Type B pancreatic cell (in vitro differentiated cells): ENCODE data around the gene PNMA6E. TPM values are rescaled to one million over a fixed set of nuclear protein-coding genes. Genes with fewer than 3 reads are reported as not detected.

ENCODE experiments used
- DNase-seq: peaks from one replicate; pipeline ENCODE4 v3.0.0; 2021; ENCODE audit warnings: mixed read lengths; ENCODE audit not compliant: unreplicated experiment; ENCODE audit errors: extremely low spot score
- H3K27ac Mint-ChIP-seq: 2 replicates; pipeline ENCODE4 v1.8.0; 2021; ENCODE audit warnings: mild to moderate bottlenecking, mixed read lengths
- H3K27me3 Mint-ChIP-seq: 2 replicates; pipeline ENCODE4 v1.8.0; 2021; ENCODE audit warnings: mixed read lengths
- H3K36me3 Mint-ChIP-seq: 2 replicates; pipeline ENCODE4 v1.8.0; 2021; ENCODE audit warnings: mixed read lengths
- H3K4me1 Mint-ChIP-seq: one replicate; pipeline ENCODE4 v1.8.0; 2021; ENCODE audit warnings: mixed read lengths; ENCODE audit not compliant: unreplicated experiment
- H3K4me3 Mint-ChIP-seq: 2 replicates; pipeline ENCODE4 v1.8.0; 2021; ENCODE audit warnings: mild to moderate bottlenecking, mixed read lengths
- H3K9me3 Mint-ChIP-seq: 2 replicates; pipeline ENCODE4 v1.8.0; 2021; ENCODE audit warnings: mixed read lengths
- total RNA-seq: library from RNA; stranded (reverse); gene quantifications from 2 replicates; pipeline ENCODE4 v1.2.1, GENCODE V29; 2021; ENCODE audit warnings: low replicate concordance
- TF ChIP-seq, protein P1 (sequence below): fragments of 200-600 bp; sonication (generic); conservative IDR thresholded peaks from 2 replicates; pipeline ENCODE4 v1.5.0; 2021; ENCODE audit warnings: antibody characterized with exemption, mild to moderate bottlenecking

PNMA6E gene
- total RNA-seq, 1 donor from 2014 or later, result not detected

DNA sequence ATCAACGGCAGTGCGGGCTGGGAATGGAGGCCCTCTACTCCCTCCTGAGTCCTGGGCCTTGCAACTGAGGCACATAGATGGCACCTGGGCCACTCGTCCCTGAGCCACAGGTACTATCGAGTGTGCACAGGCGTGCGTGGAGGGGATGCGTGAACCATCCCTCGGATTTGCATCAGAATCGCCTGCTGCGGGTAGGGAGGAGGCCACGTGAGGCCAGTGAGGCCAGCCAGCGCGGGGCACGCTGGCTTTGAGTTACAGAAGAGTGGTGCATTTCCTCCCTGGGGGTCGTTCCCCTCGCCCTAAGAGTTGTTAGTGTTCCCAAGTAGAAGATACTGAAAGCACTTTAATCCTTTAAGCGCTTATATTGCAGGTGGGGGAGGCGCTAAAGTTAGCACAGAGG is 20.7 kb upstream of the PNMA6E start:
- no peaks in the 10 kb centered on the region for H3K27me3 Mint-ChIP-seq
- H3K36me3 Mint-ChIP-seq, result no peaks in the 10 kb centered on the region
- TF ChIP-seq, protein P1, sequence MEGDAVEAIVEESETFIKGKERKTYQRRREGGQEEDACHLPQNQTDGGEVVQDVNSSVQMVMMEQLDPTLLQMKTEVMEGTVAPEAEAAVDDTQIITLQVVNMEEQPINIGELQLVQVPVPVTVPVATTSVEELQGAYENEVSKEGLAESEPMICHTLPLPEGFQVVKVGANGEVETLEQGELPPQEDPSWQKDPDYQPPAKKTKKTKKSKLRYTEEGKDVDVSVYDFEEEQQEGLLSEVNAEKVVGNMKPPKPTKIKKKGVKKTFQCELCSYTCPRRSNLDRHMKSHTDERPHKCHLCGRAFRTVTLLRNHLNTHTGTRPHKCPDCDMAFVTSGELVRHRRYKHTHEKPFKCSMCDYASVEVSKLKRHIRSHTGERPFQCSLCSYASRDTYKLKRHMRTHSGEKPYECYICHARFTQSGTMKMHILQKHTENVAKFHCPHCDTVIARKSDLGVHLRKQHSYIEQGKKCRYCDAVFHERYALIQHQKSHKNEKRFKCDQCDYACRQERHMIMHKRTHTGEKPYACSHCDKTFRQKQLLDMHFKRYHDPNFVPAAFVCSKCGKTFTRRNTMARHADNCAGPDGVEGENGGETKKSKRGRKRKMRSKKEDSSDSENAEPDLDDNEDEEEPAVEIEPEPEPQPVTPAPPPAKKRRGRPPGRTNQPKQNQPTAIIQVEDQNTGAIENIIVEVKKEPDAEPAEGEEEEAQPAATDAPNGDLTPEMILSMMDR, result no peak
- H3K27ac Mint-ChIP-seq, result no peak overlapping the region
- no peak overlapping the region for H3K4me3 Mint-ChIP-seq
- H3K4me1 Mint-ChIP-seq, result no peaks in the 10 kb centered on the region
- no peaks in the 10 kb centered on the region for H3K9me3 Mint-ChIP-seq
- no peak for DNase-seq

GRCh38 chrX:153420851-153421599 is 19.9 kb upstream of the PNMA6E start:
- no peak overlapping the region for H3K4me3 Mint-ChIP-seq
- H3K27ac Mint-ChIP-seq, result no peak overlapping the region
- no peak for DNase-seq
- no peaks in the 10 kb centered on the region for H3K27me3 Mint-ChIP-seq
- no peaks in the 10 kb centered on the region for H3K36me3 Mint-ChIP-seq
- TF ChIP-seq, protein P1, result no peak
- H3K9me3 Mint-ChIP-seq, result no peaks in the 10 kb centered on the region
- no peaks in the 10 kb centered on the region for H3K4me1 Mint-ChIP-seq

DNA sequence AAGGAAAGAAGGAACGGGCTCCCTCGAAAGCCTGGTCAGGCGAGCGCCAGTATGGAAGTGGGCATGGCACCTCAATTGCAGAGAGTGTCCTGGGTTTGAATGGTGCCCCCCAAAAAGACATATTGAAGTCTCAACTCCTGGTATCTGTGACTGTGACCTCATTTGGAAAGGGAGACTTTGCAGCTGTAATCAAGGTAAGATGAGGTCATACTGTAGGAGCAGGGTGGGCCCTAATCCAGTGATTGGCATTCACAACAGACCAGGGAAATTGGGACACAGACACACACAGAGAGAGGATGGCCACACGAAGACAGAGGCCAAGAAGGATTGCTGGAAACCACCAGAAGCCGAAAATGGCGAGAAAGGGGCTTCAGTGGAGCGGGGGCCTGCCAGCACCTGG is 16.5 kb upstream of the PNMA6E start:
- Mint-ChIP-seq H3K4me3 (no peak overlapping the region), H3K9me3 (no peaks in the 10 kb centered on the region), H3K36me3 (no peaks in the 10 kb centered on the region), H3K4me1 (no peaks in the 10 kb centered on the region), H3K27ac (no peak overlapping the region), H3K27me3 (peaks cover 5% of the 10 kb centered on the region)
- TF ChIP-seq, protein P1, result no peak
- no peak for DNase-seq

DNA sequence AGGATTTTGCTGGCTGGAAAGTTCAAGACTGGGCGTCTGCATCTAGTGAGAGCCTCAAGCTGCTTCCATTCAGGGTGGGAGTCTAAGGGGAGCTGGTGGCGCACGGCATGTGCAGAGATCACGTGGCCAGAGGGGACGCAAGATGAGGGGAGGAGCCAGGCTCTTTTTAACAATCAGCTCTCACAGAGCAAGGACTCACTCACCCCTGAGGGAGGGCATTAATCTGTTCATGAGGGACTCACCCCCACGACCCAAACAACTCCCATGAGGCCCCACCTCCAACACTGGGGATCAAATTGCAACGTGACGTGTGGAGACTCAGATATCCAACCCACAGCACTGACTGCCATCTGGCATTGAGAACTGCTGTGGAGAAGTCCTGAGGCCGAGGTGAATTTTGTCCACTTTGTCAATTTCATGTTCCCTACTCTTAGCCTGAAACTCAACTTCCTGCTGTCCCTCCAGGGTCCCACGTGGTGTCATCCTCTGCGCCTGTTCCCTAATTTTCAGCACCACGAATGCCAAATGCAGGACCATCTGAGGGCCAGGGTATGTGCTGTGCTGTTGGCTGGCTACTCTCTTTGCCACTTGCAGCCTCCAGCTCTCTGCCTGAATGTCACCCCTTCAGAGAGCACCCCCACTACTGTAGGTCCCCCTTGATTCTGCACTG is 15.8 kb upstream of the PNMA6E start:
- no peak overlapping the region for H3K4me3 Mint-ChIP-seq

GRCh38 chrX:153414856-153415510 is 13.8 kb upstream of the PNMA6E start:
- Mint-ChIP-seq H3K27ac (no peak overlapping the region), H3K4me3 (no peak overlapping the region), H3K9me3 (no peaks in the 10 kb centered on the region), H3K27me3 (peaks cover 17% of the 10 kb centered on the region), H3K36me3 (no peaks in the 10 kb centered on the region), H3K4me1 (no peaks in the 10 kb centered on the region)
- TF ChIP-seq, protein P1, result no peak
- DNase-seq, result no peak

More for the DNA sequence above, 15.8 kb upstream of the PNMA6E start:
- no peaks in the 10 kb centered on the region for H3K4me1 Mint-ChIP-seq
- no peaks in the 10 kb centered on the region for H3K36me3 Mint-ChIP-seq
- H3K27ac Mint-ChIP-seq, result no peak overlapping the region
- H3K27me3 Mint-ChIP-seq, result peaks cover 11% of the 10 kb centered on the region
- DNase-seq, result no peak
- H3K9me3 Mint-ChIP-seq, result no peaks in the 10 kb centered on the region
- TF ChIP-seq, protein P1, result no peak
